ENCODE results near the gene FBXO42.
"Not testable (repeated sequence)": the region's sequence is repeated elsewhere in the genome, so short reads cannot be mapped to it uniquely, and the experiment has no call there.

FBXO42 gene

GRCh38 chr1:16218014-16218673, 134.1 kb downstream of the FBXO42 start:
- no peak for DNase-seq (ENCODE audit: low read depth)

GRCh38 chr1:16217061-16217785, 135.1 kb downstream of the FBXO42 start:
- peak; percentile 90 for DNase-seq (ENCODE audit: low read depth)

GRCh38 chr1:16215882-16216753, 136.2 kb downstream of the FBXO42 start:
- no peak for DNase-seq (ENCODE audit: low read depth)

- DNase-seq (ENCODE audit: low read depth) = not testable (repeated sequence)
Measured at GRCh38 chr1:16215240-16215639, 137.0 kb downstream of the FBXO42 start.

- DNase-seq (ENCODE audit: low read depth) = not testable (repeated sequence)
Measured at GRCh38 chr1:16213544-16213943, 138.7 kb downstream of the FBXO42 start.

GRCh38 chr1:16213013-16213412, 139.3 kb downstream of the FBXO42 start:
- no peak for DNase-seq (ENCODE audit: low read depth)

- no peak for DNase-seq (ENCODE audit: low read depth)
Measured at GRCh38 chr1:16212251-16212961, 139.9 kb downstream of the FBXO42 start, which contains the start of gene ARHGEF19. Gene ARHGEF19, minus strand, starts transcription at chr1:16212652. Its CDS starts 3,598 bp downstream, at chr1:16209054.

- no peak for DNase-seq (ENCODE audit: low read depth)
Measured at GRCh38 chr1:16211824-16212223, 140.5 kb downstream of the FBXO42 start.

GRCh38 chr1:16210581-16210980, 141.7 kb downstream of the FBXO42 start:
- DNase-seq (ENCODE audit: low read depth) = no peak

- DNase-seq (ENCODE audit: low read depth) = no peak
Measured at GRCh38 chr1:16209847-16210407, 142.4 kb downstream of the FBXO42 start.

- no peak for DNase-seq (ENCODE audit: low read depth)
Measured at GRCh38 chr1:16209132-16209846, 143.0 kb downstream of the FBXO42 start.

GRCh38 chr1:16208270-16208987, 143.9 kb downstream of the FBXO42 start:
- DNase-seq (ENCODE audit: low read depth) = no peak

GRCh38 chr1:16207318-16208269, 144.7 kb downstream of the FBXO42 start:
- DNase-seq (ENCODE audit: low read depth) = no peak

GRCh38 chr1:16206547-16207317, 145.5 kb downstream of the FBXO42 start:
- peak; percentile 95 for DNase-seq (ENCODE audit: low read depth)

- no peak for DNase-seq (ENCODE audit: low read depth)
Measured at GRCh38 chr1:16205891-16206546, 146.3 kb downstream of the FBXO42 start.

GRCh38 chr1:16205334-16205671, 147.0 kb downstream of the FBXO42 start:
- no peak for DNase-seq (ENCODE audit: low read depth)

GRCh38 chr1:16204634-16205333, 147.5 kb downstream of the FBXO42 start:
- DNase-seq (ENCODE audit: low read depth) = no peak
